ENCODE results near the gene RANBP10.

DNA sequence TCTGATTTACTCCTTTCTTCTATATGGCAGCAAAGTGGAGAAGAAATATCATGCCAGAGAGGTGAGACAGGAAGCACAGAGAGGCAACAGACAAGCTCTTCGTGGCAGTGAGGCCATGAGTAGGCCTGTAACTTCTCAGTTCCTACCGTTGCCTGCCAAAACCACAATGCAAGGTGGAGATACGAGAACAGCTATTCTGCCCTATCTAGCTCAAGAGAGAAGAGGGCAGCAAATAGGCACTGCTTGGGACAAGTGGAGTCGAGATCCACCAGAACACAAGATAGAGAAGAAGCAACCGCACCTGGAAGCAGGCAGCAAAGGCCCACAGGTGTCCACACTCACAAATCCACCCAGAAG, 24.8 kb downstream of the RANBP10 start:
- TF ChIP-seq, protein P1, sequence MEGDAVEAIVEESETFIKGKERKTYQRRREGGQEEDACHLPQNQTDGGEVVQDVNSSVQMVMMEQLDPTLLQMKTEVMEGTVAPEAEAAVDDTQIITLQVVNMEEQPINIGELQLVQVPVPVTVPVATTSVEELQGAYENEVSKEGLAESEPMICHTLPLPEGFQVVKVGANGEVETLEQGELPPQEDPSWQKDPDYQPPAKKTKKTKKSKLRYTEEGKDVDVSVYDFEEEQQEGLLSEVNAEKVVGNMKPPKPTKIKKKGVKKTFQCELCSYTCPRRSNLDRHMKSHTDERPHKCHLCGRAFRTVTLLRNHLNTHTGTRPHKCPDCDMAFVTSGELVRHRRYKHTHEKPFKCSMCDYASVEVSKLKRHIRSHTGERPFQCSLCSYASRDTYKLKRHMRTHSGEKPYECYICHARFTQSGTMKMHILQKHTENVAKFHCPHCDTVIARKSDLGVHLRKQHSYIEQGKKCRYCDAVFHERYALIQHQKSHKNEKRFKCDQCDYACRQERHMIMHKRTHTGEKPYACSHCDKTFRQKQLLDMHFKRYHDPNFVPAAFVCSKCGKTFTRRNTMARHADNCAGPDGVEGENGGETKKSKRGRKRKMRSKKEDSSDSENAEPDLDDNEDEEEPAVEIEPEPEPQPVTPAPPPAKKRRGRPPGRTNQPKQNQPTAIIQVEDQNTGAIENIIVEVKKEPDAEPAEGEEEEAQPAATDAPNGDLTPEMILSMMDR (IDR thresholded peaks at IDR 0.05 in 2 of 3, conservative IDR thresholded peaks at IDR 0.05 in 1 of 3; ENCODE audit: insufficient read depth in 2 of 3, low read depth in 1 of 3, low read length in 3 of 3), result no peak
- TF ChIP-seq HEY1 (CRISPR knock-in tag; IDR thresholded peaks at IDR 0.05; ENCODE audit: borderline replicate concordance), result no peak
- no peak for TF ChIP-seq TCF7L2 (IDR thresholded peaks at IDR 0.05; ENCODE audit: low read depth, low read length)
